ENCODE measurements around the gene PIPOX. TPM values are rescaled to one million over a fixed set of nuclear protein-coding genes. Genes with fewer than 3 reads are reported as not detected.

The PIPOX gene
- total and polyA plus RNA-seq, 2 donors (not counting 3 experiments of a cell fraction or from before 2014, with no cell fraction given), result 0.62 to 2.5 TPM

- no peaks in the 10 kb centered on the region for H3K9me3 ChIP-seq (replicated peaks; ENCODE audit: control insufficient read depth, insufficient read depth, low read length)
- H3K4me2 ChIP-seq (ENCODE audit: insufficient read depth, low read length), result no peak overlapping the region
- no peak for TF ChIP-seq POLR2A (IDR thresholded peaks at IDR 0.05; ENCODE audit: low read depth, low read length)
- TF ChIP-seq EZH2 (IDR thresholded peaks at IDR 0.05; ENCODE audit: borderline replicate concordance, low read depth, low read length, severe bottlenecking), result peak; percentile 38
- peaks cover 45 to 47% of the 10 kb centered on the region in 2 experiments for H3K27me3 ChIP-seq (ENCODE audit: control insufficient read depth in 2 of 2, insufficient read depth in 2 of 2, low read length in 2 of 2)
- BruUV-seq (replicated peaks), result no TSS peak
- H3K36me3 ChIP-seq (ENCODE audit: control insufficient read depth in 2 of 2, extremely low read depth in 1 of 2, insufficient read depth in 2 of 2, low read length in 2 of 2), result no peaks in the 10 kb centered on the region
- intact Hi-C loops (cut with micrococcal nuclease) (no loop called here), dilution Hi-C loops (cut with MboI; ENCODE audit: extremely low pct_ligation_motif_present, low sequenced_read_pairs) (no loop called here)
- POLR2A ChIA-PET, result no interaction called here
- H3K9ac ChIP-seq (replicated peaks; ENCODE audit: extremely low read depth, insufficient read depth, low read length), result no peak overlapping the region
- H4K20me1 ChIP-seq (replicated peaks; ENCODE audit: control insufficient read depth, extremely low read depth, insufficient read depth, low read length), result no peaks in the 10 kb centered on the region
- no peaks in the 10 kb centered on the region for H3K4me1 ChIP-seq (ENCODE audit: control insufficient read depth, extremely low read depth, insufficient read depth, low read length)
- DNase-seq (ENCODE audit: low read depth, low spot score) (no peak), FAIRE-seq (no peak)
- CTCF ChIA-PET, result interaction anchor here (1.8 to 3.0 kb wide), 3 partner anchors 12 to 109 kb away, joined by 5 to 8 read pairs (median 7); no protein-coding TSS in a partner anchor
- H2AFZ ChIP-seq (ENCODE audit: low read depth, low read length), result no peak overlapping the region
- no peak overlapping the region for H3K4me3 ChIP-seq (replicated peaks in 1 of 3; ENCODE audit: insufficient read depth in 1 of 3, low read depth in 1 of 3, low read length in 3 of 3)
- no peaks in the 10 kb centered on the region for H3K79me2 ChIP-seq (ENCODE audit: control insufficient read depth, insufficient read depth, low read length)
- no peaks in the 10 kb centered on the region for H3K9me1 ChIP-seq (replicated peaks; ENCODE audit: control insufficient read depth, extremely low read depth, insufficient read depth, low read length)
- no peak overlapping the region for H3K27ac ChIP-seq (ENCODE audit: insufficient read depth, low read depth, low read length)
Measured at GRCh38 chr17:29007860-29008455, 35.0 kb upstream of the PIPOX start.

GRCh38 chr17:29008591-29008990 is 34.4 kb upstream of the PIPOX start:
- FAIRE-seq, result no peak
- no TSS peak for BruUV-seq (replicated peaks)
- dilution Hi-C loops (cut with MboI; ENCODE audit: extremely low pct_ligation_motif_present, low sequenced_read_pairs) (no loop called here), intact Hi-C loops (cut with micrococcal nuclease) (no loop called here)
- DNase-seq (ENCODE audit: low read depth, low spot score), result no peak
- TF ChIP-seq EZH2 (IDR thresholded peaks at IDR 0.05; ENCODE audit: borderline replicate concordance, low read depth, low read length, severe bottlenecking) (no peak), POLR2A (IDR thresholded peaks at IDR 0.05; ENCODE audit: low read depth, low read length) (no peak), MYC (IDR thresholded peaks at IDR 0.05; ENCODE audit: low read depth, low read length) (no peak), CTCF (IDR thresholded peaks at IDR 0.05; ENCODE audit: extremely low read depth in 1 of 2, insufficient read depth in 1 of 2, low read depth in 1 of 2, low read length in 2 of 2) (no peak), MAX (IDR thresholded peaks at IDR 0.05; ENCODE audit: insufficient read depth, insufficient read length) (no peak), GATA2 (IDR thresholded peaks at IDR 0.05; ENCODE audit: insufficient read depth, insufficient read length, low read depth, low read length) (no peak), JUN (IDR thresholded peaks at IDR 0.05; ENCODE audit: borderline replicate concordance, insufficient read depth, insufficient read length, low read depth) (no peak), FOS (IDR thresholded peaks at IDR 0.05; ENCODE audit: borderline replicate concordance, insufficient read depth, low read length) (no peak), POLR2AphosphoS5 (IDR thresholded peaks at IDR 0.05; ENCODE audit: insufficient read depth, low read depth, low read length) (no peak)
- no peak overlapping the region for H3K9ac ChIP-seq (replicated peaks; ENCODE audit: extremely low read depth, insufficient read depth, low read length)
- H3K27me3 ChIP-seq (ENCODE audit: control insufficient read depth in 2 of 2, insufficient read depth in 2 of 2, low read length in 2 of 2), result peaks cover 42 to 45% of the 10 kb centered on the region in 2 experiments
- ChIA-PET POLR2A (no interaction called here), CTCF (interaction anchor here (1.8 to 3.0 kb wide), 3 partner anchors 10 to 108 kb away, joined by 5 to 11 read pairs (median 8); no protein-coding TSS in a partner anchor)
- H3K79me2 ChIP-seq (ENCODE audit: control insufficient read depth, insufficient read depth, low read length), result no peaks in the 10 kb centered on the region
- no peaks in the 10 kb centered on the region for H4K20me1 ChIP-seq (replicated peaks; ENCODE audit: control insufficient read depth, extremely low read depth, insufficient read depth, low read length)
- H3K27ac ChIP-seq (ENCODE audit: insufficient read depth, low read depth, low read length), result no peak overlapping the region
- no peak overlapping the region for H3K4me3 ChIP-seq (replicated peaks in 1 of 3; ENCODE audit: insufficient read depth in 1 of 3, low read depth in 1 of 3, low read length in 3 of 3)
- no peak overlapping the region for H2AFZ ChIP-seq (ENCODE audit: low read depth, low read length)
- no peaks in the 10 kb centered on the region for H3K4me1 ChIP-seq (ENCODE audit: control insufficient read depth, extremely low read depth, insufficient read depth, low read length)
- no peaks in the 10 kb centered on the region for H3K9me3 ChIP-seq (replicated peaks; ENCODE audit: control insufficient read depth, insufficient read depth, low read length)
- no peak overlapping the region for H3K4me2 ChIP-seq (ENCODE audit: insufficient read depth, low read length)
- no peaks in the 10 kb centered on the region for H3K36me3 ChIP-seq (ENCODE audit: control insufficient read depth in 2 of 2, extremely low read depth in 1 of 2, insufficient read depth in 2 of 2, low read length in 2 of 2)
- H3K9me1 ChIP-seq (replicated peaks; ENCODE audit: control insufficient read depth, extremely low read depth, insufficient read depth, low read length), result no peaks in the 10 kb centered on the region
